GM12891 (cell line): ENCODE results near the gene MT1H.

Experiments
- POLR2A ChIP-seq: IDR thresholded peaks from 2 replicates; pipeline ENCODE4 v1.6.1; 2011; ENCODE audit warnings: low read depth, low read length, control low read depth
- POLR2AphosphoS5 ChIP-seq: IDR thresholded peaks from 2 replicates; pipeline ENCODE4 v1.6.1; 2011; ENCODE audit warnings: low read depth, low read length, control low read depth

DNA sequence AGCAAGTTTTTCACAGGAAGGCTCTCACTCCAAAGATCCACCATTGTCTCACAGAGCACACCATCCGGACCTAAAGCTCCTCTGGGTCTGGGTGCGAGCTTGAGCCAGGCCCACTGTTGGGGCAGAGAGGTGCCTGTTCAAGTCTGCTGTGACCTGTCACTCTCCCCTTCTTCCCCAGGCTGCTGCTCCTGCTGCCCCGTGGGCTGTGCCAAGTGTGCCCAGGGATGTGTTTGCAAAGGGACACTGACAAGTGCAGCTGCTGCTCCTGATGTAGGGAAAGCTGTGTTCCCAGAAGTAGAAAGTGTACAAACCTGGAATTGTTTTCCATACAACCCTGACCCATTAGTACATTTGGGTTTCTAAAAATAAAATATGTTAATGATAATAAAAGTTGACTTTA, 7.9 kb downstream of the MT1H start:
- no peak for TF ChIP-seq POLR2A
- no peak for TF ChIP-seq POLR2AphosphoS5
